GM12801 (cell line): ENCODE data around the gene IL10.

Source experiments
- CTCF ChIP-seq: IDR thresholded peaks from one replicate; pipeline ENCODE4 v1.5.1; 2011; ENCODE audit warnings: control low read depth; ENCODE audit not compliant: insufficient read length; ENCODE audit errors: extremely low read depth

Gene IL10

GRCh38 chr1:206719169-206719839, 53.0 kb downstream of the IL10 start:
- no peak for TF ChIP-seq CTCF

- TF ChIP-seq CTCF = no peak
These were observed 54.7 kb downstream of the IL10 start for GRCh38 chr1:206717674-206717989.
